Measurements from ENCODE around the gene MBD3L1. TPM values are rescaled to one million over a fixed set of nuclear protein-coding genes. Genes with fewer than 3 reads are reported as not detected.
A peak's percentile ranks its signal among the peaks of the same experiment; 100 is the strongest.

The MBD3L1 gene
- total RNA-seq, 2 donors from 2014 or later = not detected

- H3K4me3 ChIP-seq = peak overlapping the region; percentile 73 to 93
Observed at GRCh38 chr19:8831832-8832131, 395 bp upstream of the MBD3L1 start.

GRCh38 chr19:8835446-8835845 lies 3.3 kb downstream of the MBD3L1 start:
- peaks cover 4% of the 10 kb centered on the region for H3K36me3 ChIP-seq
- no peaks in the 10 kb centered on the region for H3K27me3 ChIP-seq
- H3K9me3 ChIP-seq = no peaks in the 10 kb centered on the region
- DNase-seq (ENCODE audit: low spot score) = no peak
- no peak for TF ChIP-seq CTCF (IDR thresholded peaks at IDR 0.05)
- peaks cover 0 to 16% of the 10 kb centered on the region in 2 donors for H3K4me1 ChIP-seq
- H3K4me3 ChIP-seq = no peak overlapping the region
- H3K27ac ChIP-seq = no peak overlapping the region

More at GRCh38 chr19:8831832-8832131, 395 bp upstream of the MBD3L1 start:
- Histone ChIP-seq H3K27ac (peak overlapping the region; percentile 91 to 94), H3K27me3 (no peaks in the 10 kb centered on the region), H3K36me3 (peaks cover 10% of the 10 kb centered on the region), H3K9me3 (no peaks in the 10 kb centered on the region), H3K4me1 (peaks cover 0 to 16% of the 10 kb centered on the region in 2 donors)
- DNase-seq (ENCODE audit: low spot score) = no peak
- no peak for TF ChIP-seq CTCF (IDR thresholded peaks at IDR 0.05)

GRCh38 chr19:8835877-8836276 lies 3.7 kb downstream of the MBD3L1 start:
- H3K27ac ChIP-seq = no peak overlapping the region
- no peaks in the 10 kb centered on the region for H3K36me3 ChIP-seq
- peaks cover 0 to 14% of the 10 kb centered on the region in 2 donors for H3K4me1 ChIP-seq
- DNase-seq (ENCODE audit: low spot score) = no peak
- H3K27me3 ChIP-seq = no peaks in the 10 kb centered on the region
- no peak for TF ChIP-seq CTCF (IDR thresholded peaks at IDR 0.05)
- no peak overlapping the region for H3K4me3 ChIP-seq
- H3K9me3 ChIP-seq = no peaks in the 10 kb centered on the region

- no peak for DNase-seq (ENCODE audit: low spot score)
- Histone ChIP-seq H3K36me3 (no peaks in the 10 kb centered on the region), H3K27me3 (no peaks in the 10 kb centered on the region), H3K4me1 (no peaks in the 10 kb centered on the region), H3K9me3 (no peaks in the 10 kb centered on the region), H3K4me3 (no peak overlapping the region), H3K27ac (no peak overlapping the region)
- TF ChIP-seq CTCF (IDR thresholded peaks at IDR 0.05) = no peak
Observed at GRCh38 chr19:8840708-8841107, 8.5 kb downstream of the MBD3L1 start.

GRCh38 chr19:8846819-8847218 lies 14.6 kb downstream of the MBD3L1 start:
- H3K4me3 ChIP-seq = no peak overlapping the region
- TF ChIP-seq CTCF (IDR thresholded peaks at IDR 0.05) = no peak
- no peaks in the 10 kb centered on the region for H3K27me3 ChIP-seq
- peaks cover 0 to 11% of the 10 kb centered on the region in 2 donors for H3K9me3 ChIP-seq
- H3K27ac ChIP-seq = no peak overlapping the region
- H3K36me3 ChIP-seq = no peaks in the 10 kb centered on the region
- H3K4me1 ChIP-seq = no peaks in the 10 kb centered on the region
- DNase-seq (ENCODE audit: low spot score) = no peak

GRCh38 chr19:8849232-8849631 lies 17.1 kb downstream of the MBD3L1 start:
- Histone ChIP-seq H3K27ac (no peak overlapping the region), H3K27me3 (no peaks in the 10 kb centered on the region), H3K36me3 (no peaks in the 10 kb centered on the region), H3K4me1 (no peaks in the 10 kb centered on the region), H3K4me3 (no peak overlapping the region), H3K9me3 (peaks cover 0 to 11% of the 10 kb centered on the region in 2 donors)
- no peak for TF ChIP-seq CTCF (IDR thresholded peaks at IDR 0.05)
- no peak for DNase-seq (ENCODE audit: low spot score)

Data from right atrium auricular region (tissue), 2 donors.